SK-N-SH treated with all-trans-retinoic acid at 6 μM for 48 hours (cell line): Measurements from ENCODE around the gene UCHL5.

ENCODE experiments used
- ATAC-seq: fragments of 200-7000 bp; cut with Tn5 transposase; 3 replicates; pipeline ENCODE4 v1.9.1; 2020; ENCODE audit warnings: mild to moderate bottlenecking, moderate library complexity
- BACH2 ChIP-seq: fragments of 250-450 bp; sonication (Bioruptor Pico); IDR thresholded peaks from 2 replicates; pipeline ENCODE4 v1.9.0; 2021; ENCODE audit warnings: mild to moderate bottlenecking, borderline replicate concordance
- ESRRG ChIP-seq: fragments of 250-450 bp; sonication (Bioruptor Pico); IDR thresholded peaks from 2 replicates; pipeline ENCODE4 v1.6.1; 2021; ENCODE audit warnings: mild to moderate bottlenecking
- PATZ1 ChIP-seq: fragments of 250-450 bp; sonication (Bioruptor Pico); IDR thresholded peaks from 2 replicates; pipeline ENCODE4 v1.8.0; 2020; ENCODE audit warnings: mild to moderate bottlenecking, moderate library complexity, borderline replicate concordance
- ZNF565 ChIP-seq: fragments of 450-650 bp; formaldehyde crosslinking; conservative IDR thresholded peaks from 2 replicates; pipeline ENCODE4 v1.5.0; 2020; ENCODE audit warnings: low read depth, mild to moderate bottlenecking, moderate library complexity
- ZNF70 ChIP-seq: fragments of 450-650 bp; formaldehyde crosslinking; IDR thresholded peaks from 2 replicates; pipeline ENCODE4 v1.5.0; 2020; ENCODE audit warnings: mild to moderate bottlenecking, moderate library complexity
- TF ChIP-seq, protein P1 (sequence below): fragments of 250-450 bp; sonication (Bioruptor Pico); IDR thresholded peaks from 2 replicates; pipeline ENCODE4 v1.5.1; 2020; ENCODE audit warnings: low read depth, mild to moderate bottlenecking, moderate library complexity
- TF ChIP-seq, protein P2 (sequence below): fragments of 250-450 bp; sonication (Bioruptor Pico); IDR thresholded peaks from 2 replicates; pipeline ENCODE4 v1.5.1; 2021; ENCODE audit warnings: mild to moderate bottlenecking, moderate library complexity

The UCHL5 gene

GRCh38 chr1:192966073-192966472 is 93.1 kb downstream of the UCHL5 start (continued):
- TF ChIP-seq PATZ1 (CRISPR knock-in tag) (no peak), ZNF565 (CRISPR knock-in tag) (no peak), BACH2 (no peak)
- TF ChIP-seq, protein P1, sequence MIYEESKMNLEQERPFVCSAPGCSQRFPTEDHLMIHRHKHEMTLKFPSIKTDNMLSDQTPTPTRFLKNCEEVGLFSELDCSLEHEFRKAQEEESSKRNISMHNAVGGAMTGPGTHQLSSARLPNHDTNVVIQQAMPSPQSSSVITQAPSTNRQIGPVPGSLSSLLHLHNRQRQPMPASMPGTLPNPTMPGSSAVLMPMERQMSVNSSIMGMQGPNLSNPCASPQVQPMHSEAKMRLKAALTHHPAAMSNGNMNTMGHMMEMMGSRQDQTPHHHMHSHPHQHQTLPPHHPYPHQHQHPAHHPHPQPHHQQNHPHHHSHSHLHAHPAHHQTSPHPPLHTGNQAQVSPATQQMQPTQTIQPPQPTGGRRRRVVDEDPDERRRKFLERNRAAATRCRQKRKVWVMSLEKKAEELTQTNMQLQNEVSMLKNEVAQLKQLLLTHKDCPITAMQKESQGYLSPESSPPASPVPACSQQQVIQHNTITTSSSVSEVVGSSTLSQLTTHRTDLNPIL (CRISPR knock-in tag), result no peak

DNA sequence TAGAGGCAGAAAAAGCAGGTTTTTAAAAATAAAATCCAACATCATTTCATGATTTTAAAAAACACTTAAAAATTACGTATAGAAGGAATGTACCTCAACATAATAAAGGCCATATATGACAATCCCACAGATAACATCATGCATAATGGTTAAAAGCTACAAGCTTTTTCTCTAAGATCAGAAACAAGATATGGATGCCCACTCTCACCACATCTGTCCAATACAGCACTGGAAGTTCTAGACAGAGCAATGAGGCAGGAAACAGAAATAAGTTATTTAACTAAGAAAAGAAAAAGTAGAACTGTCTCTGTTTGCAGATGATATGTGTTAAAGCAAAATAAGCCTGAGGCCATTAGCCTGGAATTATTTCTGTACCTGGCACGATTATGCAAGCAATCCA is 96.3 kb downstream of the UCHL5 start:
- ATAC-seq, result no peak
- TF ChIP-seq ZNF70 (CRISPR knock-in tag) (no peak), ESRRG (CRISPR knock-in tag) (no peak)
- TF ChIP-seq, protein P2, sequence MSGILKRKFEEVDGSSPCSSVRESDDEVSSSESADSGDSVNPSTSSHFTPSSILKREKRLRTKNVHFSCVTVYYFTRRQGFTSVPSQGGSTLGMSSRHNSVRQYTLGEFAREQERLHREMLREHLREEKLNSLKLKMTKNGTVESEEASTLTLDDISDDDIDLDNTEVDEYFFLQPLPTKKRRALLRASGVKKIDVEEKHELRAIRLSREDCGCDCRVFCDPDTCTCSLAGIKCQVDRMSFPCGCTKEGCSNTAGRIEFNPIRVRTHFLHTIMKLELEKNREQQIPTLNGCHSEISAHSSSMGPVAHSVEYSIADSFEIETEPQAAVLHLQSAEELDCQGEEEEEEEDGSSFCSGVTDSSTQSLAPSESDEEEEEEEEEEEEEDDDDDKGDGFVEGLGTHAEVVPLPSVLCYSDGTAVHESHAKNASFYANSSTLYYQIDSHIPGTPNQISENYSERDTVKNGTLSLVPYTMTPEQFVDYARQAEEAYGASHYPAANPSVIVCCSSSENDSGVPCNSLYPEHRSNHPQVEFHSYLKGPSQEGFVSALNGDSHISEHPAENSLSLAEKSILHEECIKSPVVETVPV, result no peak
